Activated gamma-delta T cell treated with anti-CD3 and anti-CD28 coated beads, Interleukin-2, amount 50 U/mL, for 16 hours (primary cell): Measurements from ENCODE around the gene TMEM240.
"Not testable (repeated sequence)": the region's sequence is repeated elsewhere in the genome, so short reads cannot be mapped to it uniquely, and the experiment has no call there.

Experiments
- DNase-seq: peaks from one replicate; pipeline ENCODE4 v3.0.0-alpha.2; 2020; ENCODE audit warnings: low read depth

TMEM240 gene

DNA sequence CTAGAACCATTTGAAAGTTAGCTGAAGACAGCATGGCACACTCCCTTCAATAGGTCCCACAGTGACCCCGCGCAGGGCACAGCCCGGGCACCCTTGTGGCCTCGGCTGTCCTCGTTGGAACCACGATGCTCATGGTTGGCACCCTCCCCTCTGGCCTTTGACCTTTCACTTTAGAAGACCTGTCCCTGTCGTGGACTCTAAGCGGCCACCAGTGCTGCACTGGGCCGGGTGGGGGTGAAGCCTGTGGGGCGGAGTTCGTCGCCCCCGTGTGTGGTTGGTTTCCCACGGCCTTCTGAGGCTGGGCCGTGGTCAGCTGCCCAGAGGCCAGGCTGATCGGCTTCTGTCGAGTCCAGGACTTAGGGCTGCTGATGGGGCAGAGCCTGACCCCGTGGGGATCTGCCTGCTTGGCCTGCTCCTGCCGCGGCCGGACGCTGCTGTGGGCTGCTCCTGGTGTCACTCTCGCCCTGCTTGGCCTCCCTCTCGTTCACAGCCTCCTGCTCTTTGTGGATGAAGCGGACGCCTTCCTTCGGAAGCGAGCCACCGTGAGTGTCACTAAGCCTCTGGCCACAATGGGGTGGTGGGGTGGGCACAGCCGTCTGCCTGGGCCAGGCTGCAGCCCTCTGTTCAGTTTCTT lies 15.6 kb downstream of the TMEM240 start:
- not testable (repeated sequence) for DNase-seq

DNA sequence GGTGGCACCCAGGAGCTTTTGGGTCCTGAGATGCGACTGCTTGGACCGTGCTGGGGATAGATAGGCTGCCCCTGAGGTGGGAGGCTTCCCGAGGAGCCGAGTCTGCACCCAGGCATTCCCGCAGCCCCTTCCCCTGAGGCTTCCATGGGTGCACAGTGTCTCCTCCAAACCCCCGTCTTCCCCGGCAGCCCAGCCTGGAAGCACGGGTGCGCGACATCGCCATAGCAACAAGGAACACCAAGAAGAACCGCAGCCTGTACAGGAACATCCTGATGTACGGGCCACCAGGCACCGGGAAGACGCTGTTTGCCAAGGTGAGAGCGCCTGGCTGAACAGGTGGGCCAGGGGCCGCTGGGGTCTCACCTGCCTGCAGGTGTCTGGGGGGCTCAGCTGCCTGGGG lies 16.8 kb downstream of the TMEM240 start:
- not testable (repeated sequence) for DNase-seq

DNA sequence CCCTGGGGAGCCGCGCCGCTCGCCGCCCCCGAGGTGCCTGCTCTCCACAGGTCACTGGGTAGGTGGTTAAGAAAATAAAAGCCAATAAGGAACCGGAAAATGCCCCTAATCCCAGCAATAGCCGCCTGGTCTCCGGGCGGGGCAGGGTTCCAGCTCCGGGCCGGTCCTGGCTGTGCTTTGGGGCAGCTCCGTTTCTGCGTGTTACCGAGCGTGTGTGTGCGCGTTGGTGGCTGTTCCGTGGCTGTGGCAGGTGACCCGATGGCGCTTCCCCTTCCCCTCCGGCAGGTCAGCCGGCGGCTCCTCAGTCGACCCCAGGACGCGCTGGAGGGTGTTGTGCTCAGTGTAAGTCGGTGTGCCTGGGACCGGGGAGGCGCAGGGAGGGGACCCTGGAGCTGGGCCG lies 17.2 kb downstream of the TMEM240 start:
- DNase-seq, result not testable (repeated sequence)

DNA sequence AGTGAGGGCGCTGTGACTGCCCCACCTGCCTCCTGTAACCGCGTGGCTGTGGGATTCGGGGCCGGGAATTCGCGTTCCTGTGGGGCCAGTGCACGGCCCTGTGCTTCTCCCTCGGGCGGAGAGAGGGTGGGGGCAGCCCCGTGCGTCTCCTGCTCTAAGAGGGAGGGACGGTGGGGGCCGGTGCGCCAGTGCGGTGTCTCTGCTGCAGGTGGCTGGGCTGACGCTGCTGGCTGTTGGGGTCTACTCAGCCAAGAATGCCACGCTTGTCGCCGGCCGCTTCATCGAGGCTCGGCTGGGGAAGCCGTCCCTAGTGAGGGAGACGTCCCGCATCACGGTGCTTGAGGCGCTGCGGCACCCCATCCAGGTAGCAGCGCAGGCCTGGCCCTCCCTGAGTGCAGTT lies 17.9 kb downstream of the TMEM240 start:
- not testable (repeated sequence) for DNase-seq

DNA sequence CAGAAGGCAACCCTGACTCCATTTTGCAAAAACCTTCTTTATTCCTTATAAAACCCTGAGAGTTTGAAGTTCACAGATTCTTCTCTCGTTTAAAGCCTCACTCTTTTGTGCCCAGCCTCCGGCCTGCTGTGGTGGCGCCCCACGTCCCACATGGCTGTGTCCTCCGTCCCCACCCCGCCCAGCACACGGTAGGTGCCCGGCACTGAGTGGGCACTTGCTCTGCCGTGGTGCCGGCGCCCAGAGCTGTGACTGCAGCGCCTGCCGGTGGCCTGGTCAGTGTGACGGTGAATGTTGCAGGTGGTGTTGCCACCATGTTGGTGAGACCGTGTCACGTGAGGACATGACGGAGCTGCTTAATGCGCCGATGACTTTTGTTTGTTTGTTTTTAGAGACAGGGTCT lies 19.1 kb downstream of the TMEM240 start:
- no peak for DNase-seq

DNA sequence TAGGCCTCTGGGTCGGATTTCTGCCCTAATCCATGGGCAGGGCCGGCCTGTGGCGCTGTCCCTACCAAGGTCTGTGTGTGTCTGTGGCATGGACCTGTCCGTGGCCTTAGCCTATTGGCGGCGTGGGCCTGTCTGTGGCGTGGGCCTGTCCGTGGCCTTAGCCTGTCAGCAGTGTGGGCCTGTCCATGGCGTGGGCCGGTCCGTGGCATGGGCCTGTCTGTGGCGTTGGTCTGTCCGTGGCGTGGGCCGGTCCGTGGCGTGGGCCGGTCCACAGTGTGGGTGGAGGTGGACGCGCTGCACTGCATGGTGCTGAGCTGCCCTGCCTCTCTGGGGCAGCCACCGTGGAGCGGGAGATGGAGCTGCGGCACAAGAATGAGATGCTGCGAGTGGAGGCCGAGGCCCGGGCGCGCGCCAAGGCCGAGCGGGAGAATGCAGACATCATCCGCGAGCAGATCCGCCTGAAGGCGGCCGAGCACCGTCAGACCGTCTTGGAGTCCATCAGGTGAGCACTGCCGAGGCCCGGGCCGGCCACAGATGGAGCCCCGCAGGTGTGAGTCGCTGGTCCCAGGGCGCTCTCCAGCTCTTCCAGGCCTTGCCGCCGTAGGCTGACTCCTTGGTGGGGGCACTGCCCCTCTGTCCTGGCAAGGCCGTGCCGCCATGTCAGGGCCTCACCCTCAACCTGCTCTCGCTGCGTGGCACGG lies 20.5 kb downstream of the TMEM240 start:
- not testable (repeated sequence) for DNase-seq

DNA sequence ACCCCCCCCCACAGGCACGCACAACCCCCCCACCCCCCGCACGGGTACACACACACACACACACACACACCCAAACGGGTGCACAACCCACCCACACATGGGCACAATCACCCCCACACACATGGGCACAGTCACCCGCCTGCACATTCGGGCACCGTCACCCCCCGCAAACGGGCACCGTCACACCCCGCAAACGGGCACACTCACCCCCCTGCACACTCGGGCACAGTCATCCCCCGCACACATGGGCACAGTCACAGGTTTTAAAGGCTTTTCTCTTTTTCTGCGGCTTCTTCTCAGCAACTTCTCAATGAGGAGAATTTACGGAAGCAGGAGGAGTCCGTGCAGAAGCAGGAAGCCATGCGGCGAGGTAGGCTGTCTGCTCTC lies 21.8 kb downstream of the TMEM240 start:
- DNase-seq, result not testable (repeated sequence)

DNA sequence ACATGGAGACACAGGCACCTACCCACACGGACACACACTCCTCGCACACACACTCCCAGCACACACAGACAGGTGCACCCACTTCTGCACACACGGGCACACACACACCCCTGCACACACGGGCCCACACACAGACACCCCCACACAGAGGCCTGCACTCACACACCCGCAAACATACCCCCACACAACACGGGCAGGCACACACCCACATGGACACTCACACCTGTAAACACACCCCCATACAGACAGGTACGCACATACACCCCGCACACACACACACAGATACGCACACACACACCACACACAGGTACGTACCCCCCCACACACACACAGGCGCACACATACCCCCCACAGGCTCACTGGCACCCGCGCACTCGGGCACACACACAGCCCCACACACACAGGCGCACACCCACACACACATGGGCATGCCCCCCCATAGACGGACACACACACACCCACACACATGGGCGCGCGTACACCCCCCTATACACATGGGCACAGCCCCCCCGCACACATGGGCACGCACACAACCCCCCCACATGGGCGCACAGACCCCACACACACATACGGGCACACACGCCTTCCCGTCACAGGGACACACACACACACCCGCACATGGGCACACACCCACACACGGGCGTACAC lies 22.3 kb downstream of the TMEM240 start:
- DNase-seq, result no peak

DNA sequence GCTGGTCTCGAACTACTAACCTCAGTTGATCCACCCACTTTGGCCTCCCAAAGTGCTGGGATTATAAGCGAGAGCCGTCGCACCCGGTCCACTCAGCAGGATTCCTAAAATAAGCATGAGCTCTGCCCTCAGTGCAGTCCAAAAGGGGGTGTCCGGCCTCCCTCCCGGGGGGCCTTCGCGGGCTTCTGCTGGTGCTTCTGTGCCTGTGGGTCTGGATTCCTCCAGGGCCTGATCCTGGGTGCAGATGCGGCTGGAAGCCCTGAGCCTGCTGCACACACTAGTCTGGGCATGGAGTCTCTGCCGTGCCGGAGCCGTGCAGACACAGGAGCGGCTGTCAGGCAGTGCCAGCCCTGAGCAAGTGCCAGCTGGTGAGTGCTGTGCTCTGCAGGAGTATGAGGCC lies 23.5 kb downstream of the TMEM240 start:
- not testable (repeated sequence) for DNase-seq

DNA sequence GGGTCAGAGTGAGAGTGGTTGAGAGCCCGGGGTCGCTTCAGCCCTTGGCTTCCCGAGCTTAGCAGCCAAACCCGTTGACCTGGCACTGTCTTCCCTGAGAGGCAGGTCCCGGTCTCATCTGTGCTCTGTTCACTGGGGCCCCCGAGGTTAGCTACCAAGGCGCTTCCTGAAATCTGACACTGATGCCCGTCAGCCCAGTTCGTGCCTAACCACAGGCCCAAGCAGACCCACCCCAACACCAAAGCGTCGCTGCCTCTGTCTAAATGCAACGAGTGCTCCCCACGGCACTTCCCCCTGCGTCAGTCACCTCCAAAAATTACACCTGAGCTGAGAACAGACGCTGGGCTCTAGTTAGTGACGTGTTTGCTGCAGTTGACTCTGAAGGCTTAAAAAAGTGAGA lies 26.0 kb downstream of the TMEM240 start:
- not testable (repeated sequence) for DNase-seq

DNA sequence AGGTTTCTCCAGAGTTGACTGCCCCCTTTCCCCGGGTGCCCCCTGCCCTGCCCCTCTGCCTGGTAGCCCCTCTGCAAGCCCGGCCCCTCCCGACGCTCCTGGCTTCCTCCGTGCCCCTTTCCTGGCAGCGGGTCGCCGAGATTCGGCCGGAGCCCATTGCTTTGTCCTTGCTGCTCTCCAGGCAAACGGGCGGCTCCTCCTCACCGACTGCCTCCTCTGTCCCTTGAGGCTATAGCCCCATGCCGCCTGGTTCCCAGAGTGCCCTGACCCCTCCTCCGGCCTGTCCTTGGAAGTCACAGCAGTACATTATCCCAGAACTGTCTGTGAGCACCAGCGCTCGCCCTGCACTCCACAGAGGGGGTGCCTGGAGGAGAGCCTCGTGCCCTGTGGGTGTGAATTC lies 26.7 kb downstream of the TMEM240 start:
- not testable (repeated sequence) for DNase-seq

DNA sequence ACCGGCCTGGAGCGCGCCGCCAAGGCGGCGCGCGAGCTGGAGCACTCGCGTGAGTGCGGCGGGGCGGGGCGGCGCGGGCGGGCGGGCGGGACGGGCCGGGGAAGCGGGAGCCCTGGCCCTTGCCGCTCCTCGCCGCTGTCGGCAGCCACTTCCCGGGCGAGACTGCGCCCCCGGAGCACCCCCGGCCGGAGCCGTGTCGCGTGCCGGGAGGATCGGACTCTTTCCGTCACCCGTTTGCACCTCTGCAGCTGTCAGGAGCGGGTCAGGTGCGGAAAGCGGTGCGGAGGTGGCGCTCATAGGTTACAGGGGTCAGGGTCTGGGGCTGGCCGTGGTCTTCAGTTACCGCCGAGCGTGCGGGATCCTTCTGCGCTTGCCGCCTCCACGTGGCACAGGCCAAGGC lies 28.0 kb downstream of the TMEM240 start:
- DNase-seq, result not testable (repeated sequence)

DNA sequence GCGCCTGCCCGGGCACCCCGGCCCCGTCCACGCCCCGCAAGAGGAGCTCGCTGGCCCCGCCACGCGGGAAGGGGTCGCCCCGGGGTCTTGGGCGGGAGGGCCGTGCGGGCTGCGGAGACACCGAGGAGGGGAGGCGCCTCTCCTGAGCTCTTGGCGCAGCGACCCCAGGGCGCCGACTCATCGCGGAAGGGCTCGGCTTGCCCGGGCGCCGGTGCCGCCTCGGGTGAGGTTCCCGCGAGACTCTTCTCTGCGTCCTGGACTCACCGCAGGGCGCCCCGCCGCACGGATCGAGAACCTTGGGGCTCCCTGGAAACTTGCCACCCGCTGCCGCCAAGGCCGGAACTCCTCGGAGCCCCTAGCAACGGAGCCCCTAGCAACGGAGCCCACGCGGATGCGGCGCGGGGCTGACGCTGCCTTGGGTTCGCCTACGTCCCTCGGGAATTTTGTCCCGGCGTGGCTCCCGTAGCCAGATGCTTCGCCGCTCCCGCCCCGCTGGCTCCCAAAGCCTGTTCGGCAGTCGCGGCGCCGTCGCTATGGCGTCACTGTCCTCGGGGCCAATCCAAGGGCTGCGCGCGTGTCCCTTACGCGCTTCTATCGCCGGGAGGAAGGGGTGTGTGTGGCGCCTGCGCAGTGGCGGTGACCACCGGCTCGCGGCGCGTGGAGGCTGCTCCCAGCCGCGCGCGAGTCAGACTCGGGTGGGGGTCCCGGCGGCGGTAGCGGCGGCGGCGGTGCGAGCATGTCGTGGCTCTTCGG lies 28.7 kb downstream of the TMEM240 start, which contains the start of gene ATAD3A:
Gene ATAD3A (plus strand): TSS at position 630 of the 753 bp plus-strand sequence. CDS start 107 bp downstream, at position 737.
- peak; percentile 90 for DNase-seq

DNA sequence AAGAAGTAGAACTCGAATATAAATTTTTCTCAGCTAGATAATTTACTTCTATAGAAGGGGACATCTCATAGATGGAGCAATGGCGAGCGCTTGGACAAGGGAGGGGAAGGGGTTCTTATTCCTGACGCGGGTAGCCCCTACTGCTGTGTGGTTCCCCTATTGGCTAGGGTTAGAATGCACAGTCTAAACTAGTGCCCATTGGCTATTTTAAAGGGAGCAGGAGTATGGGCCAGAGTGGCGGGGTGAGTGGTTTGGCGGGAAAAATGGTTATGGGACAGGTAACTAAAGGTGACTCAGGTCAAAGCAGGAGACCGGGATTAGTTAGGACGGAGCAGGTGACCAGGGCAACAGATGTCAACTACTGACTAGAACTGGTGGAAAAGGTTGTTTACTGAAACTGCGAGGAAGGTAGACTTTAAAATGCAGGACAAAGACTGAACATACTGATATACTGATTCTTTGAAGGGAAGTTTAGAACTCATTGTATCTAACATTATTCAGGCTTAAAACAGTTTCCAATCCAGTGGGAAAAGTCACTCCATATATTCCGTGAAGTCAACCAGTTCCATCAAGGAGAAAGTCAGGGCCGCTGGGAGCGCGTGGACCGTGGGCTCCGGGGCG lies 29.4 kb downstream of the TMEM240 start:
- no peak for DNase-seq

DNA sequence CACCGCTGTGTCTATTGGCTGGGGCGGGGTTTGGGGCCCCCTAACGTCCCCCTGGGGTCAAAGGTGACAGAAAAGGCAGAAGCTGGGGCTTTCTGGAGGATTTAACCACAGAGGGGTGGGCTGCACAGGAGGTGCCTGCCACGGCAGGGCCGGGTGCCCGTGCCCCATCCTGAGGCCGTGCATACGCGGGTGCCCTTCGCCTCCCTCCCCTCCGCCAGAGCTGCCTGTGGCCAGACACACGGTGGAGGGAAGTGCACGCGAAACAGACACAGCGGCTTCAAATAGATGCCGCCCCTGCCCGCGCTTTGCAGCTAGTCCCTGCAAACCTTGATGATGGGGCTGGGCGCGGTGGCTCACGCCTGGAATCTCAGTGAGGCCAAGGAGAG lies 31.0 kb downstream of the TMEM240 start:
- DNase-seq, result not testable (repeated sequence)

DNA sequence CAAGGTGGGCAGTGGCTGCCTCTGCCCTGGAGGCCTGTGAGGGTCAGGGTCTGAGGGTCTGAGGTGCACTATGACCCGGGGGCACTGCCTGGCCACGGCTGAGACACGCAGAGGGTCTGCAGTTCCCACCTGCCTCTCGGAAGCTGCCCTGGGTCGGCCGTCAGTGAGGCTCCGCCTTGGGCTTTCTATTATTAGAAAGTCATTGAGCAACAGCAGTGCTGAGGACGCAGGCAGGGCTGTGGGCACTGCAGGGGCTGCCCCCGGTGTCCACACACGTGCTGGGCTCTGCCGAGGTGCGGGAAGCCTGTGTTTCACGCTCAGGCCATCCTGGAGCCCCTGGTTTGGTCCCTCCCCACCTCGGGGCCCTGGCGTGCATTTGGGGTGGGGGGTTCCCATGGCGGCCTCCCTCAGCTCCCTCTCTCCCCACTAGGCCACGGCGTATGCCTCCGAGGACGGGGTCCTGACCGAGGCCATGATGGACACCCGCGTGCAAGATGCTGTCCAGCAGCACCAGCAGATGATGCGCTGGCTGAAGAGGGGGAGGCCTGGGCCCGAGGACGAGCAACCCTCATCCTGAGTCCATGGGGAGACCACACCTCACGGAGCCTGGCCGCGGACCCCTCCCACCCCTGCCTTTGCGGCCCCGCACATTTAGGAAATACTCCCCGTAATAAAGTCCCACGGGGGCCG lies 31.5 kb downstream of the TMEM240 start:
- DNase-seq, result not testable (repeated sequence)

DNA sequence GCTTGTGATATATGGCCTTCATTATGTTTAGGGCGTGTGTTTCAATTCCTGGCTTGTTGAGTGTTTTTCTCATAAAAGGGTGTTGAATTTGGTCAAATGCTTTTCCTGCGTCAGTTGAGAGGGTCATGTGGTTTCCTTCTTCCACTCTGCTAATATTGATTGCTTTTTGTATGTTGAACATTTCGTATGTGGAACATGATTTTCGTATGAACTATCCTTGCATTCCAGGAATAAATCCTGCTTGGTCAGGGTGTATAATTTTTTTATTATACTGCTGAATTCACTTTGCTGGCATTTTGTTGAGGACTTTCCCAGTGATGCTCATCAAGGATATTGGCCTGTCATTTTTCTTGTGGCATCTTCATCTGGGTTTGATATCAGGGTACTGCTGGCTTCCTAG lies 33.1 kb downstream of the TMEM240 start:
- no peak for DNase-seq

DNA sequence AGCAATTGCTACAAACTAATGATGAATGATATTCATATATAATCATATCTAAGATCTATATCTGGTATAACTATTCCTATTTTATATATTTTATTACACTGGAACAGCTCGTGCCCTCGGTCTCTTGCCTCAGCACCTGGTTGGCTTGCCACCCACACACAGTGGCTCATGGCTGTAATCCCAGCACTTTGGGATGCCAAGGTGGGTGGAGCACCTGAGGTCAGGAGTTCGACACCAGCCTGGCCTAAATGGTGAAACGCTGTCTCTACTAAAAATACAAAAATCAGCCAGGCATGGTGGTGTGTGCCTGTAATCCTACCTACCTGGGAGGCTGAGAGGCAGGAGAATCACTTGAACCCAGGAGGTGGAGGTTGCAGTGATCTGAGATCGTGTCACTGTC lies 34.6 kb downstream of the TMEM240 start:
- DNase-seq, result not testable (repeated sequence)

DNA sequence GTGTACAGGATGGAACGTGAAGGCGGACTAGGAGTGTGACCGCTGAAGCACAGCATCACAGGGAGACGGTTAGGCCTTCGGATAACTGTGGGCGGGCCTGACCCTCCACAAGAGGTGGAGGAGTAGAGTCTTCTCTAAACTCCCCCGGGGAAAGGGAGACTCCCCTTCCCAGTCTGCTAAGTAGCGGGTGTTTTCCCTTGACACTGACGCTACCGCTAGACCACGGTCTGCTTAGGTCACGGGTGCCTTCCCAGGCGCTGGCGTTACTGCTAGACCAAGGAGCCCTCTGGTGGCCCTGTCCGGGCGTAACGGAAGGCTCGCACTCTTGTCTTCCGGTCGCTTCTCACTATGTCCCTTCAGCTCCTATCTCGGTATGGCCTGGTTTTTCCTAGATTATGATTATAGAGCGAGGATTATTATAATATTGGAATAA lies 35.0 kb downstream of the TMEM240 start:
- not testable (repeated sequence) for DNase-seq

DNA sequence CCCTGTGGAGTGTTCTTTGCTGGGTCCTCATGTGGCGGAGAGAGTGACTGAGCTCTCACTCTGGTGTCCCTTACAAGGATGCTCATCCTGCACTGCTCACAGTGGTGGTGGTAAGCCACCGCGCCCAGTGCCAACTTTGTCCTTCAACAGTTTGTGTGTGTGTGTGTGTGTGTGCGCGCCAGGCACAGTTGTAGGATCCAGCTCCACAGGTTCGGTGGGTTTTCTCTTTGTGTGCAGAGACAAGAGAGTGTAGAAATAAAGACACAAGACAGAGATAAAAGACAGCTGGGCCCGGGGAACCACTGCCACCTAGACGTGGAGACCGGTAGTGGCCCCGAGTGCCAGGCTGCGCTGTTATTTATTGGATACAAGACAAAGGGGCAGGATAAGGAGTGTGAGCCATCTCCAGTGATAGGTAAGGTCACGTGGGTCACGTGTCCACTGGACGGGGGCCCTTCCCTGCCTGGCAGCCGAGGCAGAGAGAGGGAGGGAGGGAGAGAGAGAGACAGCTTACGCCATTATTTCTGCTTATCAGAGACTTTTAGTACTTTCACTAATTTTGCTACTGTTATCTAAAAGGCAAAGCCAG lies 35.6 kb downstream of the TMEM240 start:
- peak; percentile 47 for DNase-seq

DNA sequence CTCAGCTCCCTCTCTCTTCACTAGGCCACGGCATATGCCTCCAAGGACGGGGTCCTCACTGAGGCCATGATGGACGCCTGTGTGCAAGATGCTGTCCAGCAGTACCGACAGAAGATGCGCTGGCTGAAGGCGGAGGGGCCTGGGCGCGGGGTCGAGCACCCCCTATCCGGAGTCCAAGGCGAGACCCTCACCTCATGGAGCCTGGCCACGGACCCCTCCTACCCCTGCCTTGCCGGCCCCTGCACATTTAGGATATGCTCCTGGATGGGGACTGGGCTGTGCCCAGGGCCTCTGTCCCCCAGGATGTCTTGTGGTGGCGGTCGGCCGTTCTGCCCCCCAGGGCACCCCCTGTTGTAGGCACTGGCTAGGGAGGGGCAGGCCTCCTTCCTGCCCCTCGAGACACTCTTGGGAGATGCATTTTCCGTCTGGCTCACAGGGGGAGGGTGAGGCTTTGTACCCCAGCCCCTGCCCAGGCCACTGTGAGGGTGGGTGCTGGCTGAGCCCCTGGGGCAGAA lies 44.9 kb downstream of the TMEM240 start:
- not testable (repeated sequence) for DNase-seq
